GM23338 (cell line): ENCODE data around the gene TXNL4A. TPM values are rescaled to one million over a fixed set of nuclear protein-coding genes. Genes with fewer than 3 reads are reported as not detected.

Source experiments
- ATAC-seq: fragments of 200-7000 bp; cut with Tn5 transposase; 3 replicates; pipeline ENCODE4 v1.9.1; 2020
- DNase-seq: peaks from one replicate; pipeline ENCODE4 v3.0.0-alpha.2; 2015; ENCODE audit warnings: low spot score
- H2AFZ ChIP-seq: fragments of 200-600 bp; sonication (generic); 2 replicates; pipeline ENCODE4 v1.8.0; 2016; ENCODE audit warnings: antibody characterized with exemption, mild to moderate bottlenecking, moderate library complexity
- H3F3A ChIP-seq: fragments of 200-600 bp; sonication (generic); replicated peaks from 2 replicates; pipeline ENCODE4 v1.8.0; 2017; ENCODE audit warnings: antibody characterized with exemption, mixed run types, low read depth
- H3K27ac ChIP-seq: fragments of 200-600 bp; sonication (generic); 2 replicates; pipeline ENCODE4 v1.6.1; 2016; ENCODE audit warnings: low read depth
- H3K27me3 ChIP-seq: fragments of 200-600 bp; sonication (generic); 2 replicates; pipeline ENCODE4 v1.8.0; 2016; ENCODE audit warnings: mild to moderate bottlenecking, mixed run types, moderate library complexity; ENCODE audit not compliant: insufficient read depth
- H3K36me3 ChIP-seq: fragments of 200-600 bp; sonication (generic); 2 replicates; pipeline ENCODE4 v1.8.0; 2016; ENCODE audit warnings: mild to moderate bottlenecking; ENCODE audit not compliant: insufficient read depth
- H3K4me1 ChIP-seq: fragments of 200-600 bp; sonication (generic); 2 replicates; pipeline ENCODE4 v1.8.0; 2016; ENCODE audit warnings: mild to moderate bottlenecking, moderate library complexity; ENCODE audit not compliant: insufficient read depth
- H3K4me2 ChIP-seq: fragments of 200-600 bp; sonication (generic); 2 replicates; pipeline ENCODE4 v1.7.1; 2017; ENCODE audit warnings: mixed run types
- H3K4me3 ChIP-seq: fragments of 200-600 bp; sonication (generic); 2 replicates; pipeline ENCODE4 v1.6.1; 2016; ENCODE audit warnings: mixed run types
- H3K79me2 ChIP-seq: fragments of 200-600 bp; sonication (generic); replicated peaks from 2 replicates; pipeline ENCODE4 v1.8.0; 2017; ENCODE audit warnings: mild to moderate bottlenecking; ENCODE audit not compliant: insufficient read depth
- H3K9me2 ChIP-seq: fragments of 200-600 bp; sonication (generic); 2 replicates; pipeline ENCODE4 v1.8.0; 2017; ENCODE audit not compliant: insufficient read depth
- H4K20me1 ChIP-seq: fragments of 200-600 bp; sonication (generic); replicated peaks from 2 replicates; pipeline ENCODE4 v1.8.0; 2017; ENCODE audit warnings: mild to moderate bottlenecking; ENCODE audit not compliant: insufficient read depth
- H3K27ac Mint-ChIP-seq: 2 replicates; pipeline ENCODE4 v1.8.0; 2020; ENCODE audit warnings: inconsistent platforms, mild to moderate bottlenecking, moderate library complexity, mixed read lengths
- H3K27me3 Mint-ChIP-seq: 3 replicates; pipeline ENCODE4 v1.8.0; 2022; ENCODE audit warnings: low read depth, mild to moderate bottlenecking, moderate library complexity, mixed read lengths, inconsistent platforms; ENCODE audit not compliant: insufficient read depth, poor library complexity
- H3K36me3 Mint-ChIP-seq: 3 replicates; pipeline ENCODE4 v1.8.0; 2021; ENCODE audit warnings: low read depth, mild to moderate bottlenecking, inconsistent platforms, moderate library complexity, mixed read lengths
- H3K4me1 Mint-ChIP-seq: 3 replicates; pipeline ENCODE4 v1.8.0; 2020; ENCODE audit warnings: mild to moderate bottlenecking, inconsistent platforms, mixed read lengths
- H3K4me3 Mint-ChIP-seq: 3 replicates; pipeline ENCODE4 v1.8.0; 2021; ENCODE audit warnings: moderate library complexity, mild to moderate bottlenecking, inconsistent platforms, mixed read lengths
- H3K9me3 Mint-ChIP-seq: 3 replicates; pipeline ENCODE4 v1.8.0; 2020; ENCODE audit warnings: moderate library complexity, mild to moderate bottlenecking, inconsistent platforms, mixed read lengths
- CREB1 ChIP-seq: fragments of 250-450 bp; sonication (Bioruptor Pico); IDR thresholded peaks from 2 replicates; pipeline ENCODE4 v1.5.0; 2020; ENCODE audit warnings: low read depth, mild to moderate bottlenecking, moderate library complexity
- EZH2 ChIP-seq: fragments of 200-600 bp; sonication (generic); IDR thresholded peaks from one replicate; pipeline ENCODE4 v1.8.0; 2017; ENCODE audit warnings: antibody characterized with exemption, mild to moderate bottlenecking, low read depth; ENCODE audit not compliant: unreplicated experiment
- EZH2phosphoT487 ChIP-seq: fragments of 200-600 bp; sonication (generic); IDR thresholded peaks from one replicate; pipeline ENCODE4 v1.8.1; 2018; ENCODE audit warnings: antibody characterized with exemption; ENCODE audit not compliant: unreplicated experiment
- JUNB ChIP-seq: IDR thresholded peaks from one replicate; pipeline ENCODE4 v1.6.1; 2016; ENCODE audit warnings: antibody characterized with exemption; ENCODE audit not compliant: unreplicated experiment
- NANOG ChIP-seq: IDR thresholded peaks from 2 replicates; pipeline ENCODE4 v1.6.1; 2016; ENCODE audit warnings: antibody characterized with exemption, borderline replicate concordance
- POLR2AphosphoS5 ChIP-seq: IDR thresholded peaks from 2 replicates; pipeline ENCODE4 v1.6.1; 2016; ENCODE audit warnings: antibody characterized with exemption, low read depth
- STAT1 ChIP-seq: IDR thresholded peaks from one replicate; pipeline ENCODE4 v1.6.1; 2016; ENCODE audit warnings: antibody characterized with exemption; ENCODE audit not compliant: unreplicated experiment
- ZNF114 ChIP-seq: fragments of 250-450 bp; sonication (Bioruptor Pico); IDR thresholded peaks from 2 replicates; pipeline ENCODE4 v1.5.0; 2020; ENCODE audit warnings: mild to moderate bottlenecking, moderate library complexity
- ZNF331 ChIP-seq: fragments of 250-450 bp; sonication (Bioruptor Pico); IDR thresholded peaks from 2 replicates; pipeline ENCODE4 v1.5.0; 2020; ENCODE audit warnings: low read depth, mild to moderate bottlenecking, moderate library complexity
- polyA plus RNA-seq: library from polyadenylated mRNA; unstranded; fragments of >200 nt; fragmentation: Nextera tagmentation; extraction: Ambion mirVana; gene quantifications from 2 replicates; pipeline ENCODE4 v1.2.1, GENCODE V29; 2016
- total RNA-seq: library from RNA; depleted of rRNA; stranded (reverse); fragments of >200 nt; shearing (Covaris generic); gene quantifications from 2 replicates; pipeline ENCODE4 v1.2.3, GENCODE V29; 2014
- TF ChIP-seq, protein P1 (sequence below): fragments of 250-450 bp; sonication (Bioruptor Pico); IDR thresholded peaks from 2 replicates; pipeline ENCODE4 v1.5.0; 2020; ENCODE audit warnings: mild to moderate bottlenecking, moderate library complexity
- TF ChIP-seq, protein P2 (sequence below): IDR thresholded peaks from one replicate; pipeline ENCODE4 v1.6.1; 2018; ENCODE audit warnings: antibody characterized with exemption; ENCODE audit not compliant: unreplicated experiment
- TF ChIP-seq, protein P3 (sequence below): IDR thresholded peaks from 2 replicates; pipeline ENCODE4 v1.6.1; 2016; ENCODE audit warnings: antibody characterized with exemption
- TF ChIP-seq, protein P4 (sequence below), 2 experiments: fragments of 200-600 bp in 1 of 2; sonication (generic) in 1 of 2; conservative IDR thresholded peaks; 2 replicates each; pipeline versions ENCODE4 v1.5.1 to v1.6.1; 2016 to 2017; ENCODE audit warnings: antibody characterized with exemption in 2 of 2, low read depth in 2 of 2, mild to moderate bottlenecking in 2 of 2, moderate library complexity in 1 of 2

Gene TXNL4A
- total and polyA plus RNA-seq, 2 experiments from 2014 or later = 51.0 to 271 TPM

DNA sequence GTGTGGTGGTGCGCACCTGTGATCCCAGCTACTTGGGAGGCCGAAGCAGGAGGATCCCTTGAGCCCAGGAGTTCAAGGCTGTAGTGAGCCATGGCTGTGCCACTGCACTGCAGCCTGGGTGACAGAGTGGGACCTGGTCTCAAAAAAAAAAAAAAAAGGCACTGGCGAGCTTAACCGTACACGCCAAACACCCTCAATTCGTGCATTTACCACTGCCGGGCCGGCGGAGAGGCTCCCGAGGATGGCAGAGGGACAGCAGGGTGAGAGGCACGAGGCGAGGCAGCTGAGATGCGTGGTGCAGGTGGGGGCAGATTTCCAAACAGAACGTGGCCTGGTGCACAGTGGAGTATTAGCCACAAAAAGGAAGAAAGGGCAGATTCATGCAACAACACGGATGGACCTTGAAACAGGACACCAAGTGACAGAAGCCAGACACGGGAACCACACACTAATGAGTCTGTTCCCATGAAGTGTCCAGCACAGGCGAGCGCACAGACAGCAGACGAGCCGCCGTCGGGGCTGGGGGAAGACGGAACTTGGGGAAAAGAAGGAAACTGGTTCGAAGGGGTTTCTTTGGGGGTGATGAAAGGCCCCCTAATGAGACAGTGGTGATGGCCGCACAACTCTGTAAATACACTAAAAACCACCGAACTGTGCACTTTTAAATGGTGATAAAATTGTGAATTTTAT, 64.3 kb downstream of the TXNL4A start:
- Mint-ChIP-seq H3K4me1 (peaks cover 13% of the 10 kb centered on the region), H3K27me3 (peaks cover 9% of the 10 kb centered on the region), H3K27ac (no peak overlapping the region), H3K36me3 (peaks cover 13% of the 10 kb centered on the region), H3K9me3 (peaks cover 10% of the 10 kb centered on the region), H3K4me3 (no peak overlapping the region)
- Histone ChIP-seq H3K9me2 (no peaks in the 10 kb centered on the region), H2AFZ (no peak overlapping the region), H3K27ac (no peak overlapping the region), H3K4me2 (no peak overlapping the region), H3K36me3 (no peaks in the 10 kb centered on the region), H3K79me2 (no peaks in the 10 kb centered on the region), H3K4me1 (no peaks in the 10 kb centered on the region), H3F3A (no peaks in the 10 kb centered on the region), H4K20me1 (no peaks in the 10 kb centered on the region), H3K27me3 (no peaks in the 10 kb centered on the region), H3K4me3 (no peak overlapping the region)
- DNase-seq = no peak
- no peak for ATAC-seq
- no peak for TF ChIP-seq ZNF331
- TF ChIP-seq EZH2 = no peak
- no peak for TF ChIP-seq CREB1
- TF ChIP-seq EZH2phosphoT487 = no peak
- TF ChIP-seq, protein P1, sequence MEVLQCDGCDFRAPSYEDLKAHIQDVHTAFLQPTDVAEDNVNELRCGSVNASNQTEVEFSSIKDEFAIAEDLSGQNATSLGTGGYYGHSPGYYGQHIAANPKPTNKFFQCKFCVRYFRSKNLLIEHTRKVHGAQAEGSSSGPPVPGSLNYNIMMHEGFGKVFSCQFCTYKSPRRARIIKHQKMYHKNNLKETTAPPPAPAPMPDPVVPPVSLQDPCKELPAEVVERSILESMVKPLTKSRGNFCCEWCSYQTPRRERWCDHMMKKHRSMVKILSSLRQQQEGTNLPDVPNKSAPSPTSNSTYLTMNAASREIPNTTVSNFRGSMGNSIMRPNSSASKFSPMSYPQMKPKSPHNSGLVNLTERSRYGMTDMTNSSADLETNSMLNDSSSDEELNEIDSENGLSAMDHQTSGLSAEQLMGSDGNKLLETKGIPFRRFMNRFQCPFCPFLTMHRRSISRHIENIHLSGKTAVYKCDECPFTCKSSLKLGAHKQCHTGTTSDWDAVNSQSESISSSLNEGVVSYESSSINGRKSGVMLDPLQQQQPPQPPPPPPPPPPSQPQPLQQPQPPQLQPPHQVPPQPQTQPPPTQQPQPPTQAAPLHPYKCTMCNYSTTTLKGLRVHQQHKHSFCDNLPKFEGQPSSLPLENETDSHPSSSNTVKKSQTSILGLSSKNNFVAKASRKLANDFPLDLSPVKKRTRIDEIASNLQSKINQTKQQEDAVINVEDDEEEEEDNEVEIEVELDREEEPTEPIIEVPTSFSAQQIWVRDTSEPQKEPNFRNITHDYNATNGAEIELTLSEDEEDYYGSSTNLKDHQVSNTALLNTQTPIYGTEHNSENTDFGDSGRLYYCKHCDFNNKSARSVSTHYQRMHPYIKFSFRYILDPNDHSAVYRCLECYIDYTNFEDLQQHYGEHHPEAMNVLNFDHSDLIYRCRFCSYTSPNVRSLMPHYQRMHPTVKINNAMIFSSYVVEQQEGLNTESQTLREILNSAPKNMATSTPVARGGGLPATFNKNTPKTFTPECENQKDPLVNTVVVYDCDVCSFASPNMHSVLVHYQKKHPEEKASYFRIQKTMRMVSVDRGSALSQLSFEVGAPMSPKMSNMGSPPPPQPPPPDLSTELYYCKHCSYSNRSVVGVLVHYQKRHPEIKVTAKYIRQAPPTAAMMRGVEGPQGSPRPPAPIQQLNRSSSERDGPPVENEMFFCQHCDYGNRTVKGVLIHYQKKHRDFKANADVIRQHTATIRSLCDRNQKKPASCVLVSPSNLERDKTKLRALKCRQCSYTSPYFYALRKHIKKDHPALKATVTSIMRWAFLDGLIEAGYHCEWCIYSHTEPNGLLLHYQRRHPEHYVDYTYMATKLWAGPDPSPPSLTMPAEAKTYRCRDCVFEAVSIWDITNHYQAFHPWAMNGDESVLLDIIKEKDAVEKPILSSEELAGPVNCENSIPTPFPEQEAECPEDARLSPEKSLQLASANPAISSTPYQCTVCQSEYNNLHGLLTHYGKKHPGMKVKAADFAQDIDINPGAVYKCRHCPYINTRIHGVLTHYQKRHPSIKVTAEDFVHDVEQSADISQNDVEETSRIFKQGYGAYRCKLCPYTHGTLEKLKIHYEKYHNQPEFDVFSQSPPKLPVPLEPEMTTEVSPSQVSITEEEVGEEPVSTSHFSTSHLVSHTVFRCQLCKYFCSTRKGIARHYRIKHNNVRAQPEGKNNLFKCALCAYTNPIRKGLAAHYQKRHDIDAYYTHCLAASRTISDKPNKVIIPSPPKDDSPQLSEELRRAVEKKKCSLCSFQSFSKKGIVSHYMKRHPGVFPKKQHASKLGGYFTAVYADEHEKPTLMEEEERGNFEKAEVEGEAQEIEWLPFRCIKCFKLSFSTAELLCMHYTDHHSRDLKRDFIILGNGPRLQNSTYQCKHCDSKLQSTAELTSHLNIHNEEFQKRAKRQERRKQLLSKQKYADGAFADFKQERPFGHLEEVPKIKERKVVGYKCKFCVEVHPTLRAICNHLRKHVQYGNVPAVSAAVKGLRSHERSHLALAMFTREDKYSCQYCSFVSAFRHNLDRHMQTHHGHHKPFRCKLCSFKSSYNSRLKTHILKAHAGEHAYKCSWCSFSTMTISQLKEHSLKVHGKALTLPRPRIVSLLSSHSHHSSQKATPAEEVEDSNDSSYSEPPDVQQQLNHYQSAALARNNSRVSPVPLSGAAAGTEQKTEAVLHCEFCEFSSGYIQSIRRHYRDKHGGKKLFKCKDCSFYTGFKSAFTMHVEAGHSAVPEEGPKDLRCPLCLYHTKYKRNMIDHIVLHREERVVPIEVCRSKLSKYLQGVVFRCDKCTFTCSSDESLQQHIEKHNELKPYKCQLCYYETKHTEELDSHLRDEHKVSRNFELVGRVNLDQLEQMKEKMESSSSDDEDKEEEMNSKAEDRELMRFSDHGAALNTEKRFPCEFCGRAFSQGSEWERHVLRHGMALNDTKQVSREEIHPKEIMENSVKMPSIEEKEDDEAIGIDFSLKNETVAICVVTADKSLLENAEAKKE (CRISPR knock-in tag) = no peak
- TF ChIP-seq STAT1 = no peak
- TF ChIP-seq, protein P2, sequence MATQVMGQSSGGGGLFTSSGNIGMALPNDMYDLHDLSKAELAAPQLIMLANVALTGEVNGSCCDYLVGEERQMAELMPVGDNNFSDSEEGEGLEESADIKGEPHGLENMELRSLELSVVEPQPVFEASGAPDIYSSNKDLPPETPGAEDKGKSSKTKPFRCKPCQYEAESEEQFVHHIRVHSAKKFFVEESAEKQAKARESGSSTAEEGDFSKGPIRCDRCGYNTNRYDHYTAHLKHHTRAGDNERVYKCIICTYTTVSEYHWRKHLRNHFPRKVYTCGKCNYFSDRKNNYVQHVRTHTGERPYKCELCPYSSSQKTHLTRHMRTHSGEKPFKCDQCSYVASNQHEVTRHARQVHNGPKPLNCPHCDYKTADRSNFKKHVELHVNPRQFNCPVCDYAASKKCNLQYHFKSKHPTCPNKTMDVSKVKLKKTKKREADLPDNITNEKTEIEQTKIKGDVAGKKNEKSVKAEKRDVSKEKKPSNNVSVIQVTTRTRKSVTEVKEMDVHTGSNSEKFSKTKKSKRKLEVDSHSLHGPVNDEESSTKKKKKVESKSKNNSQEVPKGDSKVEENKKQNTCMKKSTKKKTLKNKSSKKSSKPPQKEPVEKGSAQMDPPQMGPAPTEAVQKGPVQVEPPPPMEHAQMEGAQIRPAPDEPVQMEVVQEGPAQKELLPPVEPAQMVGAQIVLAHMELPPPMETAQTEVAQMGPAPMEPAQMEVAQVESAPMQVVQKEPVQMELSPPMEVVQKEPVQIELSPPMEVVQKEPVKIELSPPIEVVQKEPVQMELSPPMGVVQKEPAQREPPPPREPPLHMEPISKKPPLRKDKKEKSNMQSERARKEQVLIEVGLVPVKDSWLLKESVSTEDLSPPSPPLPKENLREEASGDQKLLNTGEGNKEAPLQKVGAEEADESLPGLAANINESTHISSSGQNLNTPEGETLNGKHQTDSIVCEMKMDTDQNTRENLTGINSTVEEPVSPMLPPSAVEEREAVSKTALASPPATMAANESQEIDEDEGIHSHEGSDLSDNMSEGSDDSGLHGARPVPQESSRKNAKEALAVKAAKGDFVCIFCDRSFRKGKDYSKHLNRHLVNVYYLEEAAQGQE = no peak
- TF ChIP-seq ZNF114 (CRISPR knock-in tag) = no peak
- TF ChIP-seq, protein P3, sequence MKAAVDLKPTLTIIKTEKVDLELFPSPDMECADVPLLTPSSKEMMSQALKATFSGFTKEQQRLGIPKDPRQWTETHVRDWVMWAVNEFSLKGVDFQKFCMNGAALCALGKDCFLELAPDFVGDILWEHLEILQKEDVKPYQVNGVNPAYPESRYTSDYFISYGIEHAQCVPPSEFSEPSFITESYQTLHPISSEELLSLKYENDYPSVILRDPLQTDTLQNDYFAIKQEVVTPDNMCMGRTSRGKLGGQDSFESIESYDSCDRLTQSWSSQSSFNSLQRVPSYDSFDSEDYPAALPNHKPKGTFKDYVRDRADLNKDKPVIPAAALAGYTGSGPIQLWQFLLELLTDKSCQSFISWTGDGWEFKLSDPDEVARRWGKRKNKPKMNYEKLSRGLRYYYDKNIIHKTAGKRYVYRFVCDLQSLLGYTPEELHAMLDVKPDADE = no peak
- TF ChIP-seq JUNB = no peak
- TF ChIP-seq, protein P4, sequence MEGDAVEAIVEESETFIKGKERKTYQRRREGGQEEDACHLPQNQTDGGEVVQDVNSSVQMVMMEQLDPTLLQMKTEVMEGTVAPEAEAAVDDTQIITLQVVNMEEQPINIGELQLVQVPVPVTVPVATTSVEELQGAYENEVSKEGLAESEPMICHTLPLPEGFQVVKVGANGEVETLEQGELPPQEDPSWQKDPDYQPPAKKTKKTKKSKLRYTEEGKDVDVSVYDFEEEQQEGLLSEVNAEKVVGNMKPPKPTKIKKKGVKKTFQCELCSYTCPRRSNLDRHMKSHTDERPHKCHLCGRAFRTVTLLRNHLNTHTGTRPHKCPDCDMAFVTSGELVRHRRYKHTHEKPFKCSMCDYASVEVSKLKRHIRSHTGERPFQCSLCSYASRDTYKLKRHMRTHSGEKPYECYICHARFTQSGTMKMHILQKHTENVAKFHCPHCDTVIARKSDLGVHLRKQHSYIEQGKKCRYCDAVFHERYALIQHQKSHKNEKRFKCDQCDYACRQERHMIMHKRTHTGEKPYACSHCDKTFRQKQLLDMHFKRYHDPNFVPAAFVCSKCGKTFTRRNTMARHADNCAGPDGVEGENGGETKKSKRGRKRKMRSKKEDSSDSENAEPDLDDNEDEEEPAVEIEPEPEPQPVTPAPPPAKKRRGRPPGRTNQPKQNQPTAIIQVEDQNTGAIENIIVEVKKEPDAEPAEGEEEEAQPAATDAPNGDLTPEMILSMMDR (conservative IDR thresholded peaks at IDR 0.05; ENCODE audit: low read depth in 2 of 2) = no peak
- no peak for TF ChIP-seq POLR2AphosphoS5
- TF ChIP-seq NANOG = no peak
